ENCODE data around the gene TSPAN14.
A peak's percentile ranks its signal among the peaks of the same experiment; 100 is the strongest.

TSPAN14 gene

GRCh38 chr10:80425901-80426300 is 28.2 kb upstream of the TSPAN14 start:
- DNase-seq: no peak

- no peak for DNase-seq
Measured at GRCh38 chr10:80427541-80427940, 26.6 kb upstream of the TSPAN14 start.

GRCh38 chr10:80429521-80429973 is 24.6 kb upstream of the TSPAN14 start:
- no peak for DNase-seq

GRCh38 chr10:80433134-80433533 is 21.0 kb upstream of the TSPAN14 start:
- DNase-seq: no peak

GRCh38 chr10:80436446-80437098 is 17.5 kb upstream of the TSPAN14 start:
- no peak for DNase-seq

- no peak for DNase-seq
Measured at GRCh38 chr10:80437227-80437626, 16.9 kb upstream of the TSPAN14 start.

GRCh38 chr10:80441831-80442230 is 12.3 kb upstream of the TSPAN14 start:
- DNase-seq: no peak

- DNase-seq: no peak
Measured at GRCh38 chr10:80442879-80443278, 11.2 kb upstream of the TSPAN14 start.

- no peak for DNase-seq
Measured at GRCh38 chr10:80443531-80443974, 10.6 kb upstream of the TSPAN14 start.

- DNase-seq: no peak
Measured at GRCh38 chr10:80444124-80444523, 10.0 kb upstream of the TSPAN14 start.

- peak; percentile 78 for DNase-seq
Measured at GRCh38 chr10:80444646-80445319, 9.3 kb upstream of the TSPAN14 start.

GRCh38 chr10:80447436-80448190 is 6.5 kb upstream of the TSPAN14 start:
- DNase-seq: no peak

GRCh38 chr10:80448209-80448942 is 5.7 kb upstream of the TSPAN14 start:
- no peak for DNase-seq

- DNase-seq: no peak
Measured at GRCh38 chr10:80449520-80449919, 4.6 kb upstream of the TSPAN14 start.

GRCh38 chr10:80451132-80451531 is 3.0 kb upstream of the TSPAN14 start:
- no peak for DNase-seq

GRCh38 chr10:80452069-80452468 is 2.0 kb upstream of the TSPAN14 start:
- DNase-seq: no peak

GRCh38 chr10:80452640-80453039 is 1.5 kb upstream of the TSPAN14 start:
- DNase-seq: no peak

- no peak for DNase-seq
Measured at GRCh38 chr10:80453056-80453841, 861 bp upstream of the TSPAN14 start.

- no peak for DNase-seq
Measured at GRCh38 chr10:80454513-80455460, 677 bp downstream of the TSPAN14 start.

GRCh38 chr10:80455461-80456349 is 1.6 kb downstream of the TSPAN14 start:
- DNase-seq: no peak

All from fibroblast of upper back skin (primary cell).